ENCODE data around the gene PRKX. TPM values are rescaled to one million over a fixed set of nuclear protein-coding genes. Genes with fewer than 3 reads are reported as not detected.
"Not testable (repeated sequence)": the region's sequence is repeated elsewhere in the genome, so short reads cannot be mapped to it uniquely, and the experiment has no call there.

Gene PRKX
- 10 to 100 TPM in 1 of 2 donors, 1 to 10 TPM in 1; 8.6 to 11.2 TPM for total RNA-seq

DNA sequence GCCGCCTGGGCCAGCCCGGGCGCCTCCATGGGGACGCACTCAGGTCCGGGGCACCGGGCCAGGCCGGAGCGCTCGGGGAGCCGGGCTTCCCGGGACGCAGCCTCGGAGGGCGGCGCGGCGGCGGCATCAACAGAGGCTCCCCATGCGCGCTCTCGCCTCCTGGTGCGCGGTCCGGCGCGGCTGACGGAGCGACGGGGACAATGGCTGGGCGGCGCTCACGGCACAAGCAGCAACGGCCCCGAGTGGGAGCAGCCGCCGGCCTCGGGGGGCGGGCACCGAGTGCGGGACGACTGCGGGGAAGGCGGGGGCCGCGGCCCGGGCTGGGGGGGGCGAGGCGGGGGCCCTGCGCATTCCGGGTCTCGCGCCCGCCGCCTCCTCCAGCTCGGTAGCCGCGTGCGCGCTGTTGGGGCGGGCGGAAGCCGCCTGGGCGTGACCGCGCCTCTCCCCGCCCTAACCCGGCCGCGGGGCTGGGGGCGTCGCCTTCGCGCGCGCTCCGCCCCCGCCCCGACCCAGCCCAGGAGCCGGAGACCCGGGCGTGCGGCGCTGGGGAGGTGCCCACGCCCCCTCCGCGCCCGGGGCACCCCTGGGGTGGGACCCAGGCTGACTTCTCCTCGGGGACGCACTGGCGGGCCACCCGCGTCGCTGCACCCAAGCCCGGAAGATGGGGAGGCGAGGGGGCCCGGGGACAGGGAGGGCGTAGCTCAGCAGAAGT is at the start of gene PRKX:
Gene PRKX (minus strand): TSS at position 425 of the 712 bp plus-strand sequence. CDS start 396 bp downstream, at position 29.
- Histone ChIP-seq H3K4me3 (peak within 1 kb of the TSS; percentile 21 to 41), H3K27ac (peak within 1 kb of the TSS in 3 of 4 donors; percentile 53 to 66 (median 58)), H3K9me3 (no peaks in the 10 kb centered on the region), H3K27me3 (no peaks in the 10 kb centered on the region), H3K4me1 (no peaks in the 10 kb centered on the region), H3K36me3 (replicated peaks in 1 of 2; ENCODE audit: insufficient read depth in 1 of 2, low read depth in 2 of 2) (no peaks in the 10 kb centered on the region)
- intact Hi-C loops (cut with DNase I), result no loop called here
- DNase-seq, result peak; percentile 37 to 61 (median 44)
- WGBS, 2 donors, result 0% methylated on average over 10 of the region's 97 CpGs; no CpG with 5 or more reads in 1 of the 2 donors
- peak; percentile 90 for ATAC-seq
- no peak for TF ChIP-seq CTCF (IDR thresholded peaks at IDR 0.05)
- peak in 2 of 3 donors; percentile 10 to 32 for TF ChIP-seq POLR2A (IDR thresholded peaks at IDR 0.05)

DNA sequence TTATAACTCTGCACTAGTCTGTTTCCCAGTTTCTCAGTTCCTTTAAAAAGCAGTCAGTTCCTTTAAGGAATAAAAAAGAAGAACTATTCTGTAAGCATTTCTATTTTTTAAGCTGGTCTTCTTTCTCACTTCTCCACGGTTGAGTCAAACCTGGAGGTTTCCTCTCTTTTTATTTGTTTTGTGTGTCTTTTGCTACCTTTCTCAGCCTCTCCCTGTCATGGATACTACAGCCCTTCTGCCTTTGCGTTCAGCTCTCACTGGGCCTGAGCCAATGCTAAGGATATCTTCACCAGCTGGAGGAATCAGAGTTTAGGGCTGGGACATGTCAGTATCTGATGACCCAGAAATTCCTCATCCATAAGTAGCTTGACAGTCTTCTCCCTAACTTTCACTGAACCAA is 49.7 kb upstream of the PRKX start:
- Histone ChIP-seq H3K4me3 (no peak overlapping the region), H3K27ac (no peak overlapping the region), H3K4me1 (no peaks in the 10 kb centered on the region), H3K36me3 (replicated peaks in 1 of 2; ENCODE audit: insufficient read depth in 1 of 2, low read depth in 2 of 2) (no peaks in the 10 kb centered on the region), H3K9me3 (no peaks in the 10 kb centered on the region), H3K27me3 (no peaks in the 10 kb centered on the region)
- 33 to 41% methylated on average over 2 of the region's 2 CpGs for WGBS, 2 donors
- DNase-seq (no peak), ATAC-seq (no peak)
- no peak for TF ChIP-seq CTCF (IDR thresholded peaks at IDR 0.05)
- intact Hi-C loops (cut with DNase I), result no loop called here

- Histone ChIP-seq H3K27me3 (no peaks in the 10 kb centered on the region), H3K9me3 (no peaks in the 10 kb centered on the region), H3K4me1 (no peaks in the 10 kb centered on the region), H3K4me3 (no peak overlapping the region), H3K27ac (no peak overlapping the region), H3K36me3 (replicated peaks in 1 of 2; ENCODE audit: insufficient read depth in 1 of 2, low read depth in 2 of 2) (no peaks in the 10 kb centered on the region)
- intact Hi-C loops (cut with DNase I), result no loop called here
- TF ChIP-seq POLR2A (IDR thresholded peaks at IDR 0.05), result no peak
- no peak for ATAC-seq
- no peak for DNase-seq
- WGBS, 2 donors, result 67 to 69% methylated on average over 5 of the region's 5 CpGs
These were observed 44.1 kb upstream of the PRKX start for GRCh38 chrX:3757510-3758025.

DNA sequence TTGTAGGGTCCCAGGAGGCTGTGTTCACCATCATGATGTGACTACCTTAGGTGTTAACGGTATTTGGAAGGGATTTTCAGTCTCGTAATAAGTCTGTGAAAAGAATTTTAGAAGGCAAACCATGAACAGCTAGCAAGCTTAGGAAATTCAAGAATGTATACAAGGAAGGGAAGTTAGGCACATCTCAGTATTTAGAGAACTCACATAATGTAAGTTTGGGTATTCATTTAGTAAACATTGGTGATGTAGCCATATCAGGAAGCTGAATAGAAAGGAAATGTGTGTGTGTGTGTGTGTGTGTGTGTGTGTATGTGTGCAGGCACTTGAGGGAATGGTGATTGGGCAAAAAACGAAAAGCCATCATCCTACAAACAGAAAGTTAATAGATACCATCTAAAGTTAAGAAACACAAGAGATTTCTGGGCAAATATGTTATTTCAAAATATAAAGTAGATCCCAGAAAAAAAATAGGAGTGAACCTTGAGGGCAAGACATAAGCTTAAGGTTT is 34.7 kb upstream of the PRKX start:
- Histone ChIP-seq H3K36me3 (replicated peaks in 1 of 2; ENCODE audit: insufficient read depth in 1 of 2, low read depth in 2 of 2) (no peaks in the 10 kb centered on the region), H3K9me3 (no peaks in the 10 kb centered on the region), H3K27ac (no peak overlapping the region), H3K27me3 (no peaks in the 10 kb centered on the region), H3K4me3 (no peak overlapping the region), H3K4me1 (no peaks in the 10 kb centered on the region)
- ATAC-seq (no peak), DNase-seq (no peak)
- intact Hi-C loops (cut with DNase I), result no loop called here
- 35 to 66% methylated on average over 3 of the region's 3 CpGs for WGBS, 2 donors
- TF ChIP-seq CTCF (IDR thresholded peaks at IDR 0.05), result no peak
- TF ChIP-seq POLR2A (IDR thresholded peaks at IDR 0.05), result no peak

GRCh38 chrX:3743801-3744439 is 30.5 kb upstream of the PRKX start:
- no peak for TF ChIP-seq CTCF (IDR thresholded peaks at IDR 0.05)
- no peak for TF ChIP-seq POLR2A (IDR thresholded peaks at IDR 0.05)
- no peaks in the 10 kb centered on the region for H3K27me3 ChIP-seq
- no peaks in the 10 kb centered on the region for H3K9me3 ChIP-seq
- intact Hi-C loops (cut with DNase I), result no loop called here
- H3K4me3 ChIP-seq, result no peak overlapping the region
- no peaks in the 10 kb centered on the region for H3K4me1 ChIP-seq
- ATAC-seq (no peak), DNase-seq (peak in 1 of 4 donors; percentile 1)
- WGBS, 2 donors, result 37 to 44% methylated on average over 8 of the region's 8 CpGs
- H3K27ac ChIP-seq, result no peak overlapping the region
- no peaks in the 10 kb centered on the region for H3K36me3 ChIP-seq (replicated peaks in 1 of 2; ENCODE audit: insufficient read depth in 1 of 2, low read depth in 2 of 2)

DNA sequence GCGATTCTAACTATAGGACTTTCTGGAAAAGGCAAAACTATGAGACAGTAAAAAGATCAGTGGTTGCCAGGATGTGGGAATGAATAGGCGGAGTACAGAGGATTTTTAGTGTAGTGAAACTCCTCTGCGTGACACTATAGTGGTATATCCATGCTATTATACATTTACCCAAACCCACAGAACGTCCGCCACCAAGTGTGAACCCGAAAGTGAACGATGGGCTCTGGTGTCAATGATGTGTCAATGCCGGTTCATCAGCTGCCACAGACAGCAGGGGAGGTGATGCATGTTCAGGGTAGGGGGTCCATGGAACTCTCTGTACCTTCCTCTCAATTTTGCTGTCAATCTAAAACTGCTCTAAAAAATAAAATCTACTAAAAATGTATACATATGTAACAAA is 27.5 kb upstream of the PRKX start:
- H3K4me3 ChIP-seq; H3K27me3 ChIP-seq; H3K9me3 ChIP-seq; intact Hi-C loops (cut with DNase I); H3K36me3 ChIP-seq (replicated peaks in 1 of 2; ENCODE audit: insufficient read depth in 1 of 2, low read depth in 2 of 2); H3K4me1 ChIP-seq; DNase-seq; H3K27ac ChIP-seq; ATAC-seq: not testable (repeated sequence)
- 79 to 88% methylated on average over 7 to 8 of the region's 8 CpGs for whole genome bisulfite sequencing, 2 donors
